OCI-LY1 (cell line): Measurements from ENCODE around the gene B4GALNT2.
A peak's percentile ranks its signal among the peaks of the same experiment; 100 is the strongest.

Experiments
- H2AFZ ChIP-seq: fragments of 200-600 bp; sonication (generic), shearing (Covaris generic); 2 replicates; pipeline ENCODE4 v1.6.0; 2014; ENCODE audit warnings: antibody characterized with exemption, mild to moderate bottlenecking, low read length
- H3F3A ChIP-seq: fragments of 200-600 bp; sonication (generic), shearing (Covaris generic); 2 replicates; pipeline ENCODE4 v1.6.0; 2014; ENCODE audit warnings: mild to moderate bottlenecking, antibody characterized with exemption, low read length, moderate library complexity; ENCODE audit not compliant: insufficient read depth
- H3K27ac ChIP-seq: fragments of 200-600 bp; sonication (generic); 2 replicates; pipeline ENCODE4 v1.5.1; 2014; ENCODE audit warnings: low read length, mixed run types, mild to moderate bottlenecking, low read depth; ENCODE audit not compliant: poor library complexity, severe bottlenecking
- H3K27me3 ChIP-seq: fragments of 200-600 bp; sonication (generic); 2 replicates; pipeline ENCODE4 v1.6.0; 2014; ENCODE audit warnings: antibody characterized with exemption, mild to moderate bottlenecking, low read length, moderate library complexity; ENCODE audit not compliant: insufficient read depth
- H3K36me3 ChIP-seq: fragments of 200-600 bp; sonication (generic); 2 replicates; pipeline ENCODE4 v1.6.1; 2014; ENCODE audit warnings: mild to moderate bottlenecking, antibody characterized with exemption, low read length, moderate library complexity, mixed read lengths; ENCODE audit not compliant: insufficient read depth
- H3K4me1 ChIP-seq: fragments of 200-600 bp; sonication (generic); 2 replicates; pipeline ENCODE4 v1.5.1; 2014; ENCODE audit warnings: mild to moderate bottlenecking, low read length, moderate library complexity; ENCODE audit not compliant: insufficient read depth, severe bottlenecking
- H3K4me2 ChIP-seq: fragments of 200-600 bp; sonication (generic), shearing (Covaris generic); 2 replicates; pipeline ENCODE4 v1.6.1; 2014; ENCODE audit warnings: low read length
- H3K4me3 ChIP-seq: fragments of 200-600 bp; sonication (generic); 2 replicates; pipeline ENCODE4 v1.5.1; 2014; ENCODE audit warnings: low read length, low read depth, mild to moderate bottlenecking, mixed read lengths; ENCODE audit not compliant: poor library complexity, severe bottlenecking
- H3K79me2 ChIP-seq: fragments of 200-600 bp; shearing (Covaris generic); 2 replicates; pipeline ENCODE4 v1.6.1; 2016; ENCODE audit warnings: mixed run types, low read length, mixed read lengths; ENCODE audit not compliant: insufficient read depth
- H3K9ac ChIP-seq: fragments of 200-600 bp; sonication (generic), shearing (Covaris generic); 2 replicates; pipeline ENCODE4 v1.6.1; 2014; ENCODE audit warnings: mild to moderate bottlenecking, low read length, mixed read lengths
- H3K9me2 ChIP-seq: fragments of 200-600 bp; sonication (generic), shearing (Covaris generic); 2 replicates; pipeline ENCODE4 v1.6.1; 2014; ENCODE audit warnings: low read depth, mild to moderate bottlenecking, low read length, mixed read lengths
- H3K9me3 ChIP-seq: fragments of 200-600 bp; shearing (Covaris generic); 2 replicates; pipeline ENCODE4 v1.6.1; 2014; ENCODE audit warnings: low read length, mixed read lengths
- H4K20me1 ChIP-seq: fragments of 200-600 bp; sonication (generic), shearing (Covaris generic); 2 replicates; pipeline ENCODE4 v1.6.0; 2016; ENCODE audit warnings: mild to moderate bottlenecking, low read length; ENCODE audit not compliant: insufficient read depth
- EZH2 ChIP-seq: fragments of 200-600 bp; sonication (generic), shearing (Covaris generic); IDR thresholded peaks from 2 replicates; pipeline ENCODE4 v1.8.0; 2017; ENCODE audit warnings: borderline replicate concordance, mixed run types, mild to moderate bottlenecking, antibody characterized with exemption, low read length, moderate library complexity, mixed read lengths
- TF ChIP-seq, protein P1 (sequence below): fragments of 200-600 bp; sonication (generic), shearing (Covaris generic); IDR thresholded peaks from 2 replicates; pipeline ENCODE4 v1.5.1; 2017; ENCODE audit warnings: mild to moderate bottlenecking, antibody characterized with exemption, low read length, moderate library complexity, mixed read lengths

Gene B4GALNT2

DNA sequence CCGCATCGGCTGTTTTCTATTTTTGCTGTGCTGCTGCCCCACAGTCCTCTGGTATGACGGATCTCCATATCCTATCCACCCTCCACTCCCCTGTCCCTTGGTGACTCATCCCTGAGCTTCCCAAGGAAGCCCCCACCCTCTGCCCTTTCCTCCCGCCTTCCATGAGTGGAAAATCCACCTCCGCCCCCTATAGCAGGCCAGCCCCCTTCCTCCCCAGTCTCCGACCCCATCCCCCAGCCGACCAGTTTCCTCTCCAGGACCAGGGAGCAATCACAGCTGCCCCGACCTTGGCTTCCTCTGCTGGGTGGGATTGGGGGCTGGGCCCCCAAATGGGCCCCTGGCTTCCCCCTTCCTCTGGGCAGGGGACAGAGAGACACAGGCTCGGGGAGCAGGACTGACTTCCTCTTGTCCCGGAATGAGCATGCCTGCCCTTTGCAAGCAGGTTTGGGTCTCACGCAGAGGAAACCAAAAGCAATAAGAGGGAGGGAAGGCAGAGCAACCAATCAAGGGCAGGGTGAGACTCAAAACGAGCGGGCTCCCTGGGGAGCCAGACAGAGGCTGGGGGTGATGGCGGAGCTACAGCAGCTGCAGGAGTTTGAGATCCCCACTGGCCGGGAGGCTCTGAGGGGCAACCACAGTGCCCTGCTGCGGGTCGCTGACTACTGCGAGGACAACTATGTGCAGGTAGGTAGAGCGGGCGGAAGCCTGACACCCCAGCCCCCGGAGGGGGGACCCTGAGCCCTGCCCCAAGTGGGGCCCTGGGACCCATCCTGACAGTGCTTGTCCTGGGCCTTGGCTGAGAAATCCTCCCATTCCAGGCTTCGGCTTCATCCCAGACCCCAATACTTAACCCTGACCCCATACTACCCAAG is 77.8 kb downstream of the B4GALNT2 start, which contains the start of the genes ABI3 and GNGT2:
ABI3 (plus strand) TSS at position 550 of the 872 bp plus-strand sequence; CDS start at position 568, 18 bp downstream.
GNGT2 (minus strand) TSS at position 417 of the 872 bp plus-strand sequence. CDS start 3,152 bp downstream, outside the sequence.
- Histone ChIP-seq H3K4me2 (peak within 1 kb of the TSS; percentile 94), H4K20me1 (no peaks in the 10 kb centered on the region), H3K9me3 (no peaks in the 10 kb centered on the region), H3K4me3 (peak within 1 kb of the TSS; percentile 73), H3K36me3 (peaks cover 4% of the 10 kb centered on the region; the same call in 1 of the 2 replicates), H3K9me2 (no peaks in the 10 kb centered on the region), H3K79me2 (0 out of 2 replicates have a peak, but pooled peaks cover 3% of the 10 kb centered on the region), H3K9ac (peak within 1 kb of the TSS; percentile 81), H3K4me1 (peaks cover 62% of the 10 kb centered on the region), H2AFZ (no peak within 1 kb of the TSS), H3F3A (0 out of 2 replicates have a peak, but pooled peaks cover 6% of the 10 kb centered on the region), H3K27me3 (no peaks in the 10 kb centered on the region), H3K27ac (peak within 1 kb of the TSS; percentile 93)
- TF ChIP-seq, protein P1, sequence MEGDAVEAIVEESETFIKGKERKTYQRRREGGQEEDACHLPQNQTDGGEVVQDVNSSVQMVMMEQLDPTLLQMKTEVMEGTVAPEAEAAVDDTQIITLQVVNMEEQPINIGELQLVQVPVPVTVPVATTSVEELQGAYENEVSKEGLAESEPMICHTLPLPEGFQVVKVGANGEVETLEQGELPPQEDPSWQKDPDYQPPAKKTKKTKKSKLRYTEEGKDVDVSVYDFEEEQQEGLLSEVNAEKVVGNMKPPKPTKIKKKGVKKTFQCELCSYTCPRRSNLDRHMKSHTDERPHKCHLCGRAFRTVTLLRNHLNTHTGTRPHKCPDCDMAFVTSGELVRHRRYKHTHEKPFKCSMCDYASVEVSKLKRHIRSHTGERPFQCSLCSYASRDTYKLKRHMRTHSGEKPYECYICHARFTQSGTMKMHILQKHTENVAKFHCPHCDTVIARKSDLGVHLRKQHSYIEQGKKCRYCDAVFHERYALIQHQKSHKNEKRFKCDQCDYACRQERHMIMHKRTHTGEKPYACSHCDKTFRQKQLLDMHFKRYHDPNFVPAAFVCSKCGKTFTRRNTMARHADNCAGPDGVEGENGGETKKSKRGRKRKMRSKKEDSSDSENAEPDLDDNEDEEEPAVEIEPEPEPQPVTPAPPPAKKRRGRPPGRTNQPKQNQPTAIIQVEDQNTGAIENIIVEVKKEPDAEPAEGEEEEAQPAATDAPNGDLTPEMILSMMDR = no peak
- TF ChIP-seq EZH2 = no peak

DNA sequence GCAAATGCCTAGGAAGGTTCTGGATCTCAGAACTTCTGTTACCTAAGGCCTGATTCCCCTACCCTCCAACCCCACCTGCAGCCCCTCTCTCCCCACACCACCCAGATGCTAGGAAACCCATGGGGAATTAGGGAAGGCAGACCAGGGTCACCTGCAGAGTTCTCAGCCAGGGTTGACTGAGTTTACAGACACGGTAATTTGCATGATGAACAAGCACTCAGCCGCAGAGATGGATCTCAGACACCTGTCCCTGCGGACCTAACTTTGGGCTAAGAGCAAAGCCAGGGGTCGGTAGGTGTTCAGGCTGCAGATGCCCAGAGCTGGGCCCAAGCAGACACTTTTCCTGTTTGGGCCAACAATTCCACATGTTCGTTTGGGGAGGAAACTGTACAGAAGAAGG is 80.8 kb downstream of the B4GALNT2 start:
- TF ChIP-seq EZH2 = no peak
- TF ChIP-seq, protein P1 = no peak
- Histone ChIP-seq H3K27me3 (no peaks in the 10 kb centered on the region), H3K9ac (peak overlapping the region; percentile 81), H3K9me2 (no peaks in the 10 kb centered on the region), H3K4me3 (peak overlapping the region; percentile 73), H4K20me1 (no peaks in the 10 kb centered on the region), H3K36me3 (peaks cover 27% of the 10 kb centered on the region), H3K9me3 (no peaks in the 10 kb centered on the region), H3K27ac (peak overlapping the region; percentile 93), H3K4me2 (peak overlapping the region; percentile 94), H3K4me1 (peaks cover 91% of the 10 kb centered on the region), H3K79me2 (0 out of 2 replicates have a peak, but pooled peaks cover 3% of the 10 kb centered on the region), H2AFZ (no peak overlapping the region), H3F3A (0 out of 2 replicates have a peak, but pooled peaks cover 6% of the 10 kb centered on the region)

DNA sequence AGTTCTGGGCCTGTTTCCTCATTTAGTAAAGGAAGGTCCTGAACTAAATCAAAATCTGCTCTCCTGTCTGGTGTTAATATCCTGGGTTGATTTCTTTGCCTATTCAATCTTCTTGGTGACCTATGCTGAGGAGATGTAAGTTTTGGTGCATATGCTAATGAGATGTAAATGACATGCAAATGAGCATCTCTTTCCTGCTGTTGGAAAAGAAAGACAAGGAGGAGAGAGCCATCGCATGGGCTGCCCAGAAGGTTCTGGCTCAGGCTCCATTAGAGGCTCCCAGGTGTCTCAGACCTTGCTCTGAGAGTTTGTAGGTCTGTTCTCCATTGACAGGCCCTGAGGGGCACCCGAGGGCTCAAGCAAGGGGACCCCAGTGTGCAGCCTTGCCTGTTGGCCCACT is 81.3 kb downstream of the B4GALNT2 start:
- no peaks in the 10 kb centered on the region for H3K27me3 ChIP-seq
- peaks cover 29% of the 10 kb centered on the region for H3K36me3 ChIP-seq
- peaks cover 95% of the 10 kb centered on the region for H3K4me1 ChIP-seq
- no peaks in the 10 kb centered on the region for H3K9me3 ChIP-seq
- no peaks in the 10 kb centered on the region for H4K20me1 ChIP-seq
- H3F3A ChIP-seq = 0 out of 2 replicates have a peak, but pooled peaks cover 6% of the 10 kb centered on the region
- H3K9ac ChIP-seq = peak overlapping the region; percentile 57
- no peaks in the 10 kb centered on the region for H3K9me2 ChIP-seq
- H3K27ac ChIP-seq = peak overlapping the region; percentile 93
- 0 out of 2 replicates have a peak, but pooled peaks cover 3% of the 10 kb centered on the region for H3K79me2 ChIP-seq
- TF ChIP-seq, protein P1 = no peak
- no peak for TF ChIP-seq EZH2
- peak overlapping the region; percentile 94 for H3K4me2 ChIP-seq
- H2AFZ ChIP-seq = no peak overlapping the region
- H3K4me3 ChIP-seq = peak overlapping the region; percentile 73
